ENCODE measurements around the gene IGSF21. TPM values are rescaled to one million over a fixed set of nuclear protein-coding genes. Genes with fewer than 3 reads are reported as not detected.

Gene IGSF21
- total and polyA plus RNA-seq, 2 of the 4 experiments (the other 2 are of a cell fraction), result not detected

DNA sequence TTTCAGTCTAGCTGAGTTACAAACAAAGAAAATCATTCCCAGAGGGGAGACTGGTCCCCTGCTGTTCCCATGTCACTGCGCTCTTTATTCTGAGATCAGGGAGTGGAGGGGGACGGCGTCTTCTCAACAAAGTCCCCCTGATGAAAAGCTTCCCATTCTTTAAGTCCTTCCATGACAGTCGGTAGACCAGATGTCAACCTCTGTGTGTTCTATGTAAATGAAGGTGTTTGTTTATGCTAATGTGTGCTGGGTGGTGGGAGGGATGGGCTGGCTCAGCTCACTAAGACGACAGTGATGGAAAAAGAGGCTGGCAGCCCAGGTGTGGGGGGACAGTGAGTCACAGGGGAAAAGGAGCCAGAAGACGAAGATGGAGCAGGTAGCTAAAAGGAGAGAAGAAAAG lies 225.0 kb downstream of the IGSF21 start:
- Histone ChIP-seq H4K8ac (ENCODE audit: low read depth in 2 of 2, low read length in 2 of 2) (no peak overlapping the region), H2BK20ac (ENCODE audit: low read depth, low read length) (no peak overlapping the region), H2BK120ac (ENCODE audit: low read depth, low read length) (no peak overlapping the region), H3K18ac (ENCODE audit: low read depth, low read length) (no peak overlapping the region), H3K56ac (ENCODE audit: extremely low read depth, insufficient read depth, low read length) (no peak overlapping the region), H3K23ac (ENCODE audit: low read depth, low read length) (no peak overlapping the region), H2BK15ac (ENCODE audit: low read depth, low read length) (no peak overlapping the region), H2BK5ac (ENCODE audit: low read depth, low read length, poor library complexity, severe bottlenecking) (no peak overlapping the region), H3K9me3 (ENCODE audit: control insufficient read depth, insufficient read depth, low read length) (peaks cover 40% of the 10 kb centered on the region), H3K4me1 (ENCODE audit: control insufficient read depth, insufficient read depth, low read length) (no peaks in the 10 kb centered on the region), H3K4ac (ENCODE audit: low read depth, low read length) (no peak overlapping the region), H3K9me1 (ENCODE audit: insufficient read depth, low read length) (no peaks in the 10 kb centered on the region), H2AFZ (replicated peaks; ENCODE audit: low read length, poor library complexity) (no peak overlapping the region), H3K9ac (ENCODE audit: low read depth, low read length) (no peak overlapping the region), H2AK9ac (replicated peaks; ENCODE audit: low read depth, low read length, poor library complexity) (no peak overlapping the region), H3K79me1 (ENCODE audit: low read depth in 1 of 2, low read length in 2 of 2) (no peaks in the 10 kb centered on the region), H4K91ac (ENCODE audit: insufficient read depth, low read depth, low read length) (no peak overlapping the region), H4K5ac (ENCODE audit: low read depth, low read length) (no peak overlapping the region), H4K20me1 (ENCODE audit: insufficient read depth, low read length) (no peaks in the 10 kb centered on the region), H3K4me3 (ENCODE audit: insufficient read depth, low read depth, low read length) (no peak overlapping the region), H3K36me3 (ENCODE audit: control insufficient read depth, insufficient read depth, low read length) (no peaks in the 10 kb centered on the region), H3K27ac (ENCODE audit: insufficient read depth, low read length) (no peak overlapping the region), H3K27me3 (ENCODE audit: control insufficient read depth, insufficient read depth, low read length) (no peaks in the 10 kb centered on the region), H3K14ac (replicated peaks; ENCODE audit: low read depth, low read length) (no peak overlapping the region), H3K4me2 (ENCODE audit: low read depth, low read length) (no peak overlapping the region), H2AK5ac (ENCODE audit: low read depth, low read length) (no peak overlapping the region)
- no peak for ATAC-seq (ENCODE audit: low read depth)
- POLR2A ChIA-PET (ENCODE audit: unreplicated experiment), result no interaction called here
- no peak for DNase-seq
- no peak for TF ChIP-seq MAFK (IDR thresholded peaks at IDR 0.05; ENCODE audit: low read depth, low read length)
- TF ChIP-seq MAZ (IDR thresholded peaks at IDR 0.05; ENCODE audit: borderline replicate concordance, low read depth, low read length), result no peak
- no peak for TF ChIP-seq CHD1 (IDR thresholded peaks at IDR 0.05; ENCODE audit: low read depth, low read length)
- no peak for TF ChIP-seq FOS (IDR thresholded peaks at IDR 0.05; ENCODE audit: low read depth, low read length)
- no peak for TF ChIP-seq RFX5 (IDR thresholded peaks at IDR 0.05; ENCODE audit: low read depth, low read length)
- no peak for TF ChIP-seq RCOR1 (IDR thresholded peaks at IDR 0.05; ENCODE audit: insufficient replicate concordance, low read length)
- no peak for TF ChIP-seq POLR2A (IDR thresholded peaks at IDR 0.05; ENCODE audit: low read depth, low read length)
- TF ChIP-seq RAD21 (IDR thresholded peaks at IDR 0.05; ENCODE audit: low read length), result no peak
- TF ChIP-seq USF2 (IDR thresholded peaks at IDR 0.05; ENCODE audit: low read depth, low read length), result no peak
- TF ChIP-seq SMC3 (IDR thresholded peaks at IDR 0.05; ENCODE audit: low read depth, low read length), result no peak
- TF ChIP-seq NFE2L2 (IDR thresholded peaks at IDR 0.05; ENCODE audit: low read depth, low read length), result no peak
- no peak for TF ChIP-seq CEBPB (IDR thresholded peaks at IDR 0.05; ENCODE audit: low read depth, low read length)
- TF ChIP-seq MXI1 (IDR thresholded peaks at IDR 0.05; ENCODE audit: borderline replicate concordance, low read depth, low read length), result no peak
- no peak for TF ChIP-seq BHLHE40 (IDR thresholded peaks at IDR 0.05; ENCODE audit: low read depth, low read length)
- TF ChIP-seq, protein P1, sequence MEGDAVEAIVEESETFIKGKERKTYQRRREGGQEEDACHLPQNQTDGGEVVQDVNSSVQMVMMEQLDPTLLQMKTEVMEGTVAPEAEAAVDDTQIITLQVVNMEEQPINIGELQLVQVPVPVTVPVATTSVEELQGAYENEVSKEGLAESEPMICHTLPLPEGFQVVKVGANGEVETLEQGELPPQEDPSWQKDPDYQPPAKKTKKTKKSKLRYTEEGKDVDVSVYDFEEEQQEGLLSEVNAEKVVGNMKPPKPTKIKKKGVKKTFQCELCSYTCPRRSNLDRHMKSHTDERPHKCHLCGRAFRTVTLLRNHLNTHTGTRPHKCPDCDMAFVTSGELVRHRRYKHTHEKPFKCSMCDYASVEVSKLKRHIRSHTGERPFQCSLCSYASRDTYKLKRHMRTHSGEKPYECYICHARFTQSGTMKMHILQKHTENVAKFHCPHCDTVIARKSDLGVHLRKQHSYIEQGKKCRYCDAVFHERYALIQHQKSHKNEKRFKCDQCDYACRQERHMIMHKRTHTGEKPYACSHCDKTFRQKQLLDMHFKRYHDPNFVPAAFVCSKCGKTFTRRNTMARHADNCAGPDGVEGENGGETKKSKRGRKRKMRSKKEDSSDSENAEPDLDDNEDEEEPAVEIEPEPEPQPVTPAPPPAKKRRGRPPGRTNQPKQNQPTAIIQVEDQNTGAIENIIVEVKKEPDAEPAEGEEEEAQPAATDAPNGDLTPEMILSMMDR (conservative IDR thresholded peaks at IDR 0.05; ENCODE audit: low read depth, low read length), result no peak
- TF ChIP-seq, protein P2, sequence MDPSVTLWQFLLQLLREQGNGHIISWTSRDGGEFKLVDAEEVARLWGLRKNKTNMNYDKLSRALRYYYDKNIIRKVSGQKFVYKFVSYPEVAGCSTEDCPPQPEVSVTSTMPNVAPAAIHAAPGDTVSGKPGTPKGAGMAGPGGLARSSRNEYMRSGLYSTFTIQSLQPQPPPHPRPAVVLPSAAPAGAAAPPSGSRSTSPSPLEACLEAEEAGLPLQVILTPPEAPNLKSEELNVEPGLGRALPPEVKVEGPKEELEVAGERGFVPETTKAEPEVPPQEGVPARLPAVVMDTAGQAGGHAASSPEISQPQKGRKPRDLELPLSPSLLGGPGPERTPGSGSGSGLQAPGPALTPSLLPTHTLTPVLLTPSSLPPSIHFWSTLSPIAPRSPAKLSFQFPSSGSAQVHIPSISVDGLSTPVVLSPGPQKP (IDR thresholded peaks at IDR 0.05; ENCODE audit: borderline replicate concordance, low read depth, low read length), result no peak
- dilution Hi-C loops (cut with HindIII; ENCODE audit: low sequenced_read_pairs, unreplicated experiment) (no loop called here), intact Hi-C loops (cut with micrococcal nuclease) (no loop called here), in situ Hi-C loops (cut with MboI; ENCODE audit: low sequenced_read_pairs) (no loop called here)
- CTCF ChIA-PET, result no interaction called here
- 7% methylated on average over 2 of the region's 6 CpGs; no CpG with 5 or more reads in 1 of the 2 experiments for WGBS, 2 experiments (ENCODE audit: extremely low coverage in 2 of 2, insufficient read length in 1 of 2)
- no TSS peak for BruUV-seq (replicated peaks)

All from IMR-90 (cell line).